GM06990 (cell line): ENCODE data around the gene NRIP3.

Source experiments
- DNase-seq: peaks from one replicate; pipeline ENCODE4 v3.0.0-alpha.2; 2011; ENCODE audit not compliant: insufficient read length; ENCODE audit errors: extremely low read depth
- H3K27me3 ChIP-seq: replicated peaks from 2 replicates; pipeline ENCODE4 v1.6.0; 2011; ENCODE audit warnings: low read length; ENCODE audit not compliant: control insufficient read depth, insufficient read depth
- H3K36me3 ChIP-seq: 2 replicates; pipeline ENCODE4 v1.5.1; 2011; ENCODE audit warnings: low read length; ENCODE audit not compliant: control insufficient read depth, insufficient read depth
- H3K4me3 ChIP-seq: replicated peaks from 2 replicates; pipeline ENCODE4 v1.5.1; 2011; ENCODE audit warnings: low read depth, mild to moderate bottlenecking, control low read depth, low read length
- TF ChIP-seq, protein P1 (sequence below): IDR thresholded peaks from 2 replicates; pipeline ENCODE4 v1.5.1; 2011; ENCODE audit warnings: low read length, control low read depth, mild to moderate bottlenecking, inconsistent platforms; ENCODE audit not compliant: insufficient read depth, poor library complexity, severe bottlenecking

NRIP3 gene

GRCh38 chr11:8971196-8971923 lies 32.4 kb downstream of the NRIP3 start:
- TF ChIP-seq, protein P1, sequence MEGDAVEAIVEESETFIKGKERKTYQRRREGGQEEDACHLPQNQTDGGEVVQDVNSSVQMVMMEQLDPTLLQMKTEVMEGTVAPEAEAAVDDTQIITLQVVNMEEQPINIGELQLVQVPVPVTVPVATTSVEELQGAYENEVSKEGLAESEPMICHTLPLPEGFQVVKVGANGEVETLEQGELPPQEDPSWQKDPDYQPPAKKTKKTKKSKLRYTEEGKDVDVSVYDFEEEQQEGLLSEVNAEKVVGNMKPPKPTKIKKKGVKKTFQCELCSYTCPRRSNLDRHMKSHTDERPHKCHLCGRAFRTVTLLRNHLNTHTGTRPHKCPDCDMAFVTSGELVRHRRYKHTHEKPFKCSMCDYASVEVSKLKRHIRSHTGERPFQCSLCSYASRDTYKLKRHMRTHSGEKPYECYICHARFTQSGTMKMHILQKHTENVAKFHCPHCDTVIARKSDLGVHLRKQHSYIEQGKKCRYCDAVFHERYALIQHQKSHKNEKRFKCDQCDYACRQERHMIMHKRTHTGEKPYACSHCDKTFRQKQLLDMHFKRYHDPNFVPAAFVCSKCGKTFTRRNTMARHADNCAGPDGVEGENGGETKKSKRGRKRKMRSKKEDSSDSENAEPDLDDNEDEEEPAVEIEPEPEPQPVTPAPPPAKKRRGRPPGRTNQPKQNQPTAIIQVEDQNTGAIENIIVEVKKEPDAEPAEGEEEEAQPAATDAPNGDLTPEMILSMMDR, result no peak
- no peak overlapping the region for H3K4me3 ChIP-seq
- no peaks in the 10 kb centered on the region for H3K36me3 ChIP-seq
- H3K27me3 ChIP-seq, result no peaks in the 10 kb centered on the region
- no peak for DNase-seq

DNA sequence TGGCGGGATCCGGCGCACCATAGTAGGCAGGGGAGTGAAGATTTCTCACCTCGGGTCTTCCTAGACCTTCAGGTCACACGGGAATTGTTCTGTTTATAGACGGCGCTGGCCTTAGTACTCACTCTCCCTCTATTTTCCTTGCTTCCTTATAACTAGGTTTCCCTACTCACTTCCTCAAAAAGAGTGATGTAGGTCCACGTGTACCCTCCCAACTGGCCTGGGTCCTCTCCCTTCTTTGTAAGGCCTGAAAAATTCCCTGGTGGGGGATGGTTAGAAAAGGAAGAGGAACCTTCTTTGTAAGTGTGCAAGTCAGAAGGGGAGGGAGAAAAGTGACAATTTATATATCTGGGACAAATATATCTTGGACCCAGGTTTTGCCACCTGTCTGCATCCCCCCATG lies 36.6 kb downstream of the NRIP3 start:
- Histone ChIP-seq H3K4me3 (no peak overlapping the region), H3K27me3 (no peaks in the 10 kb centered on the region), H3K36me3 (no peaks in the 10 kb centered on the region; the same call in 1 of the 2 replicates)
- TF ChIP-seq, protein P1, result no peak
- DNase-seq, result no peak

GRCh38 chr11:8964324-8965320 lies 39.2 kb downstream of the NRIP3 start, which contains the start of gene TMEM9B:
Gene TMEM9B (minus strand): TSS chr11:8964442. CDS start chr11:8964313, 129 bp downstream.
- Histone ChIP-seq H3K27me3 (no peaks in the 10 kb centered on the region), H3K36me3 (no peaks in the 10 kb centered on the region; the same call in 1 of the 2 replicates), H3K4me3 (peak within 1 kb of the TSS; percentile 92)
- TF ChIP-seq, protein P1, result no peak
- DNase-seq, result peak; percentile 92

- TF ChIP-seq, protein P1, result no peak
- peak overlapping the region; percentile 92 for H3K4me3 ChIP-seq
- H3K36me3 ChIP-seq, result no peaks in the 10 kb centered on the region; the same call in 1 of the 2 replicates
- no peaks in the 10 kb centered on the region for H3K27me3 ChIP-seq
- DNase-seq, result no peak
Observed at GRCh38 chr11:8963569-8964323, 40.1 kb downstream of the NRIP3 start.

GRCh38 chr11:8962841-8963240 lies 41.0 kb downstream of the NRIP3 start:
- TF ChIP-seq, protein P1, result no peak
- H3K4me3 ChIP-seq, result peak overlapping the region; percentile 92
- H3K27me3 ChIP-seq, result no peaks in the 10 kb centered on the region
- no peaks in the 10 kb centered on the region; the same call in 1 of the 2 replicates for H3K36me3 ChIP-seq
- DNase-seq, result no peak
